ENCODE results near the gene KDM6B. TPM values are rescaled to one million over a fixed set of nuclear protein-coding genes. Genes with fewer than 3 reads are reported as not detected.

The KDM6B gene
- total and polyA plus RNA-seq, 4 donors = 2.5 to 11.5 (median 3.3) TPM

DNA sequence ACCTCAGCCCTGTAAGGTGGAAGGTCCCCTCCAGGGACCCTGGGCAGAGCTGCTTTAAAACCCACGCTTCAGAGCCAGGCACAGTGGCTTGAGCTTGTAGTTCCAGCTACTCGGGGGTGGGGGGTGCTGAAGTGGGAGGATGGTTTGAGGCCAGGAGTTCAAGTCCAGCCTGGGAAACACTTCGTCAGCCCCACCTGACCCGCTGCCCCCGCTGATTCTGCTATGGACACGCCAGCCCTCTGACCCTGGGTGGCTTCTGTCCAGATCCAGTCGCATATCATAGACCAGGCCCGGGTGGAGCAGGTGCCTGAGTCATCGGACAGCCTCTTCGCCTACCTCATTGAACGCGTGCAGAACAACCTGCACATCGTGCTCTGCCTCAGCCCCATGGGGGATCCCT is 35.2 kb upstream of the KDM6B start:
- Histone ChIP-seq H3K4me1 (ENCODE audit: control insufficient read depth in 4 of 4, insufficient read depth in 4 of 4, low read length in 3 of 4) (no peaks in the 10 kb centered on the region), H3K36me3 (ENCODE audit: control insufficient read depth in 4 of 4, insufficient read depth in 3 of 4, low read depth in 1 of 4, low read length in 3 of 4) (no peaks in the 10 kb centered on the region), H3K9ac (ENCODE audit: low read depth in 1 of 2, low read length in 2 of 2) (no peak overlapping the region), H3K9me3 (ENCODE audit: control insufficient read depth in 4 of 4, low read length in 3 of 4) (no peaks in the 10 kb centered on the region), H3K27me3 (ENCODE audit: control insufficient read depth in 4 of 4, insufficient read depth in 4 of 4, low read length in 3 of 4) (no peaks in the 10 kb centered on the region), H3K27ac (ENCODE audit: low read depth in 1 of 2, low read length in 2 of 2) (no peak overlapping the region), H3K4me3 (ENCODE audit: low read depth in 1 of 3, low read length in 3 of 3) (no peak overlapping the region)
- 78% methylated on average over 13 of the region's 13 CpGs for WGBS
- TF ChIP-seq FOXA1 (IDR thresholded peaks at IDR 0.05) (no peak), GABPA (IDR thresholded peaks at IDR 0.05 in 1 of 2, conservative IDR thresholded peaks at IDR 0.05 in 1 of 2) (no peak), TAF1 (conservative IDR thresholded peaks at IDR 0.05) (no peak), SP1 (IDR thresholded peaks at IDR 0.05) (no peak), HNF4G (IDR thresholded peaks at IDR 0.05) (no peak), EGR1 (IDR thresholded peaks at IDR 0.05; ENCODE audit: low read depth in 2 of 2) (no peak), RAD21 (IDR thresholded peaks at IDR 0.05) (no peak), NR2F2 (IDR thresholded peaks at IDR 0.05) (no peak)
- TF ChIP-seq, protein P1, sequence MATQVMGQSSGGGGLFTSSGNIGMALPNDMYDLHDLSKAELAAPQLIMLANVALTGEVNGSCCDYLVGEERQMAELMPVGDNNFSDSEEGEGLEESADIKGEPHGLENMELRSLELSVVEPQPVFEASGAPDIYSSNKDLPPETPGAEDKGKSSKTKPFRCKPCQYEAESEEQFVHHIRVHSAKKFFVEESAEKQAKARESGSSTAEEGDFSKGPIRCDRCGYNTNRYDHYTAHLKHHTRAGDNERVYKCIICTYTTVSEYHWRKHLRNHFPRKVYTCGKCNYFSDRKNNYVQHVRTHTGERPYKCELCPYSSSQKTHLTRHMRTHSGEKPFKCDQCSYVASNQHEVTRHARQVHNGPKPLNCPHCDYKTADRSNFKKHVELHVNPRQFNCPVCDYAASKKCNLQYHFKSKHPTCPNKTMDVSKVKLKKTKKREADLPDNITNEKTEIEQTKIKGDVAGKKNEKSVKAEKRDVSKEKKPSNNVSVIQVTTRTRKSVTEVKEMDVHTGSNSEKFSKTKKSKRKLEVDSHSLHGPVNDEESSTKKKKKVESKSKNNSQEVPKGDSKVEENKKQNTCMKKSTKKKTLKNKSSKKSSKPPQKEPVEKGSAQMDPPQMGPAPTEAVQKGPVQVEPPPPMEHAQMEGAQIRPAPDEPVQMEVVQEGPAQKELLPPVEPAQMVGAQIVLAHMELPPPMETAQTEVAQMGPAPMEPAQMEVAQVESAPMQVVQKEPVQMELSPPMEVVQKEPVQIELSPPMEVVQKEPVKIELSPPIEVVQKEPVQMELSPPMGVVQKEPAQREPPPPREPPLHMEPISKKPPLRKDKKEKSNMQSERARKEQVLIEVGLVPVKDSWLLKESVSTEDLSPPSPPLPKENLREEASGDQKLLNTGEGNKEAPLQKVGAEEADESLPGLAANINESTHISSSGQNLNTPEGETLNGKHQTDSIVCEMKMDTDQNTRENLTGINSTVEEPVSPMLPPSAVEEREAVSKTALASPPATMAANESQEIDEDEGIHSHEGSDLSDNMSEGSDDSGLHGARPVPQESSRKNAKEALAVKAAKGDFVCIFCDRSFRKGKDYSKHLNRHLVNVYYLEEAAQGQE (IDR thresholded peaks at IDR 0.05) = no peak
- TF ChIP-seq, protein P2, sequence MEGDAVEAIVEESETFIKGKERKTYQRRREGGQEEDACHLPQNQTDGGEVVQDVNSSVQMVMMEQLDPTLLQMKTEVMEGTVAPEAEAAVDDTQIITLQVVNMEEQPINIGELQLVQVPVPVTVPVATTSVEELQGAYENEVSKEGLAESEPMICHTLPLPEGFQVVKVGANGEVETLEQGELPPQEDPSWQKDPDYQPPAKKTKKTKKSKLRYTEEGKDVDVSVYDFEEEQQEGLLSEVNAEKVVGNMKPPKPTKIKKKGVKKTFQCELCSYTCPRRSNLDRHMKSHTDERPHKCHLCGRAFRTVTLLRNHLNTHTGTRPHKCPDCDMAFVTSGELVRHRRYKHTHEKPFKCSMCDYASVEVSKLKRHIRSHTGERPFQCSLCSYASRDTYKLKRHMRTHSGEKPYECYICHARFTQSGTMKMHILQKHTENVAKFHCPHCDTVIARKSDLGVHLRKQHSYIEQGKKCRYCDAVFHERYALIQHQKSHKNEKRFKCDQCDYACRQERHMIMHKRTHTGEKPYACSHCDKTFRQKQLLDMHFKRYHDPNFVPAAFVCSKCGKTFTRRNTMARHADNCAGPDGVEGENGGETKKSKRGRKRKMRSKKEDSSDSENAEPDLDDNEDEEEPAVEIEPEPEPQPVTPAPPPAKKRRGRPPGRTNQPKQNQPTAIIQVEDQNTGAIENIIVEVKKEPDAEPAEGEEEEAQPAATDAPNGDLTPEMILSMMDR (IDR thresholded peaks at IDR 0.05; ENCODE audit: low read depth, low read length, missing input control) = no peak
- TF ChIP-seq, protein P3, sequence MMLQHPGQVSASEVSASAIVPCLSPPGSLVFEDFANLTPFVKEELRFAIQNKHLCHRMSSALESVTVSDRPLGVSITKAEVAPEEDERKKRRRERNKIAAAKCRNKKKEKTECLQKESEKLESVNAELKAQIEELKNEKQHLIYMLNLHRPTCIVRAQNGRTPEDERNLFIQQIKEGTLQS (IDR thresholded peaks at IDR 0.05) = no peak
- no peak for DNase-seq (ENCODE audit: low spot score)

DNA sequence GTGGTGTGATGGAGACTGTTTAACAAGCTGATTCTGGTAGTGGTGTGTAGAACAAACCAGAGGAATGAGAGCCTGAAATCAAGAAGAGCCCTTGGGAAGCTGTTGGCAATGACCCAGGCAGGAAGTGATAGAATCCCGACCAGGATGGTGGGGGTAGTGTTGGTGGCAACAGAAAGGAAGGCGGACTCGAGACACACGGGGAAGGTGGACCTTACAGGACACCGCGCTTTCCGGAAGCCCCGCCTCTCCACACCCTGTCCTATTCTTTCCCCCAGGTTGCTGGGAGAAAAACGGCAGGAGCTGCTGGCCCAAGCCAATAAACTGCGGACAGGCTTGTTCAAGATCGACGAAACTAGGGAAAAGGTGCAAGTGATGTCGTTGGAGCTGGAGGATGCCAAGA is 30.0 kb upstream of the KDM6B start:
- Histone ChIP-seq H3K4me3 (ENCODE audit: low read depth in 1 of 3, low read length in 3 of 3) (no peak overlapping the region), H3K4me1 (ENCODE audit: control insufficient read depth in 4 of 4, insufficient read depth in 4 of 4, low read length in 3 of 4) (no peaks in the 10 kb centered on the region), H3K9ac (ENCODE audit: low read depth in 1 of 2, low read length in 2 of 2) (no peak overlapping the region), H3K36me3 (ENCODE audit: control insufficient read depth in 4 of 4, insufficient read depth in 3 of 4, low read depth in 1 of 4, low read length in 3 of 4) (no peaks in the 10 kb centered on the region), H3K27ac (ENCODE audit: low read depth in 1 of 2, low read length in 2 of 2) (no peak overlapping the region), H3K27me3 (ENCODE audit: control insufficient read depth in 4 of 4, insufficient read depth in 4 of 4, low read length in 3 of 4) (peaks cover 0 to 2% (median 0%) of the 10 kb centered on the region in 4 donors), H3K9me3 (ENCODE audit: control insufficient read depth in 4 of 4, low read length in 3 of 4) (no peaks in the 10 kb centered on the region)
- DNase-seq (ENCODE audit: low spot score) = no peak
- 43% methylated on average over 13 of the region's 13 CpGs for WGBS
- TF ChIP-seq YY1 (IDR thresholded peaks at IDR 0.05) (no peak), GABPA (IDR thresholded peaks at IDR 0.05 in 1 of 2, conservative IDR thresholded peaks at IDR 0.05 in 1 of 2) (no peak), EGR1 (IDR thresholded peaks at IDR 0.05; ENCODE audit: low read depth in 2 of 2) (no peak), HNF4A (conservative IDR thresholded peaks at IDR 0.05) (no peak), FOXA1 (IDR thresholded peaks at IDR 0.05) (no peak), SP1 (IDR thresholded peaks at IDR 0.05) (no peak)
- TF ChIP-seq, protein P4, sequence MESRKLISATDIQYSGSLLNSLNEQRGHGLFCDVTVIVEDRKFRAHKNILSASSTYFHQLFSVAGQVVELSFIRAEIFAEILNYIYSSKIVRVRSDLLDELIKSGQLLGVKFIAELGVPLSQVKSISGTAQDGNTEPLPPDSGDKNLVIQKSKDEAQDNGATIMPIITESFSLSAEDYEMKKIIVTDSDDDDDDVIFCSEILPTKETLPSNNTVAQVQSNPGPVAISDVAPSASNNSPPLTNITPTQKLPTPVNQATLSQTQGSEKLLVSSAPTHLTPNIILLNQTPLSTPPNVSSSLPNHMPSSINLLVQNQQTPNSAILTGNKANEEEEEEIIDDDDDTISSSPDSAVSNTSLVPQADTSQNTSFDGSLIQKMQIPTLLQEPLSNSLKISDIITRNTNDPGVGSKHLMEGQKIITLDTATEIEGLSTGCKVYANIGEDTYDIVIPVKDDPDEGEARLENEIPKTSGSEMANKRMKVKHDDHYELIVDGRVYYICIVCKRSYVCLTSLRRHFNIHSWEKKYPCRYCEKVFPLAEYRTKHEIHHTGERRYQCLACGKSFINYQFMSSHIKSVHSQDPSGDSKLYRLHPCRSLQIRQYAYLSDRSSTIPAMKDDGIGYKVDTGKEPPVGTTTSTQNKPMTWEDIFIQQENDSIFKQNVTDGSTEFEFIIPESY (IDR thresholded peaks at IDR 0.05) = no peak

All from liver (tissue), 9 donors.